Thoracic aorta (tissue), 2 donors: ENCODE measurements around the gene TESMIN. TPM values are rescaled to one million over a fixed set of nuclear protein-coding genes. Genes with fewer than 3 reads are reported as not detected.

Source experiments
- ATAC-seq: fragments of 150-250 bp; one replicate; pipeline ENCODE4 v1.8.0; 2017; ENCODE audit warnings: low read depth; ENCODE audit not compliant: insufficient number of reproducible peaks, low FRiP score
- DNase-seq: peaks from one replicate; pipeline ENCODE4 v3.0.0-alpha.2; 2020; ENCODE audit warnings: low spot score
- H3K27ac ChIP-seq, 2 donors: fragments of 200-600 bp; sonication (generic); 1 replicate in 1 of 2; 2 replicates in 1 of 2; pipeline ENCODE4 v1.5.1; 2016; ENCODE audit warnings: mild to moderate bottlenecking in 2 of 2, moderate library complexity in 2 of 2
- H3K27me3 ChIP-seq: fragments of 200-600 bp; sonication (generic); replicated peaks from 2 replicates; pipeline ENCODE4 v1.6.0; 2016; ENCODE audit warnings: mild to moderate bottlenecking; ENCODE audit not compliant: insufficient read depth
- H3K36me3 ChIP-seq: fragments of 200-600 bp; sonication (generic); one replicate; pipeline ENCODE4 v1.5.1; 2016
- H3K4me1 ChIP-seq, 2 donors: fragments of 200-600 bp; sonication (generic); 1 replicate in 1 of 2; 2 replicates in 1 of 2; pipeline versions ENCODE4 v1.5.1 to v1.6.0; 2016; ENCODE audit warnings: low read depth in 2 of 2, mild to moderate bottlenecking in 1 of 2; ENCODE audit not compliant: control insufficient read depth in 1 of 2
- H3K4me3 ChIP-seq: fragments of 200-600 bp; sonication (generic); 2 replicates; pipeline ENCODE4 v1.5.1; 2016; ENCODE audit warnings: mild to moderate bottlenecking
- H3K9me3 ChIP-seq: fragments of 200-600 bp; sonication (generic); 2 replicates; pipeline ENCODE4 v1.5.1; 2016
- CTCF ChIP-seq: fragments of 200-600 bp; sonication (generic); IDR thresholded peaks from one replicate; pipeline ENCODE4 v1.5.1; 2019; ENCODE audit warnings: antibody characterized with exemption
- total RNA-seq, 2 donors: library from RNA; depleted of rRNA; stranded (reverse); fragments of >200 nt; gene quantifications; one replicate each; pipeline versions ENCODE4 v1.1.0 to v1.2.3, GENCODE V29; 2016

Gene TESMIN
- total RNA-seq, 2 donors from 2014 or later = 2.8 TPM; not detected in 1

DNA sequence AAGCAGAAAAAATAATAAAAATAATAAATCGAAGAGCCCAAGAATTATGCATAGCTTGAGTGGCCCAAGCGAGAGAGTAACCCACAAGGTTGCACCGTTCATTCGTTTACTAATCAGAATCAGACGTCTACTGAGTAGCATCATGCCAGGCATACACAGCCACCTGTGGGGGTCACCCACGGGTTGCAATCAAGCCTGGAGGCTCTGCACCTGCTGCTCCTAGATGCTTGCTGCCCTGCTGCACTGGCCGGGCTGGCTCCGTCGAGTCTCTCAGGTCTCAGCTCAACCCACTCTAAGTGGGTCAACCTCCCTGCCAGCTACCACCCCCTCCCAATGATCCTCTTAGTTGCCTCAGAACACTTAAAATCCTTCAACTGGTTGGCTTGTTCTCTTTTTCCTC, 2.0 kb upstream of the TESMIN start:
- H3K27me3 ChIP-seq = no peaks in the 10 kb centered on the region
- DNase-seq (no peak), ATAC-seq (no peak)
- peaks cover 13% of the 10 kb centered on the region for H3K36me3 ChIP-seq
- no peaks in the 10 kb centered on the region for H3K9me3 ChIP-seq
- no peak overlapping the region for H3K27ac ChIP-seq
- TF ChIP-seq CTCF = no peak
- H3K4me1 ChIP-seq = peaks cover 5 to 6% of the 10 kb centered on the region in 2 donors
- no peak overlapping the region for H3K4me3 ChIP-seq

DNA sequence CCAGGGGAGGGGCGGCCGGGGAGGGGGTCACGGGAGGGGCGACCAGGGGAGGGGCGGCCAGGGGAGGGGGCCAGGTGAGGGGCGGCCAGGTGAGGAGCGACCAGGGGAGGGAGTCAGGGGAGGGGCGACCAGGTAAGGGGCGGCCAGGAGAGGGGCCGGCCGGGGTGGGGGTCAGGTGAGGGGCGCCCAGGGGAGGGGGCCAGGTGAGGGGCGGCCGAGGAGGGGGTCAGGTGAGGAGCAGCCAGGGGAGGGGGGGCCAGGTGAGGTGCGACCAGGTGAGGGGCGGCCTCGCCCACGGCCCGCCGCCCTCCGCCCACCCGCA, 355 bp downstream of the TESMIN start:
- Histone ChIP-seq H3K27ac (no peak overlapping the region), H3K4me3 (peak overlapping the region; percentile 73), H3K4me1 (peaks cover 5 to 6% of the 10 kb centered on the region in 2 donors), H3K36me3 (peaks cover 4% of the 10 kb centered on the region), H3K27me3 (no peaks in the 10 kb centered on the region), H3K9me3 (no peaks in the 10 kb centered on the region)
- no peak for DNase-seq
- ATAC-seq = no peak
- no peak for TF ChIP-seq CTCF

DNA sequence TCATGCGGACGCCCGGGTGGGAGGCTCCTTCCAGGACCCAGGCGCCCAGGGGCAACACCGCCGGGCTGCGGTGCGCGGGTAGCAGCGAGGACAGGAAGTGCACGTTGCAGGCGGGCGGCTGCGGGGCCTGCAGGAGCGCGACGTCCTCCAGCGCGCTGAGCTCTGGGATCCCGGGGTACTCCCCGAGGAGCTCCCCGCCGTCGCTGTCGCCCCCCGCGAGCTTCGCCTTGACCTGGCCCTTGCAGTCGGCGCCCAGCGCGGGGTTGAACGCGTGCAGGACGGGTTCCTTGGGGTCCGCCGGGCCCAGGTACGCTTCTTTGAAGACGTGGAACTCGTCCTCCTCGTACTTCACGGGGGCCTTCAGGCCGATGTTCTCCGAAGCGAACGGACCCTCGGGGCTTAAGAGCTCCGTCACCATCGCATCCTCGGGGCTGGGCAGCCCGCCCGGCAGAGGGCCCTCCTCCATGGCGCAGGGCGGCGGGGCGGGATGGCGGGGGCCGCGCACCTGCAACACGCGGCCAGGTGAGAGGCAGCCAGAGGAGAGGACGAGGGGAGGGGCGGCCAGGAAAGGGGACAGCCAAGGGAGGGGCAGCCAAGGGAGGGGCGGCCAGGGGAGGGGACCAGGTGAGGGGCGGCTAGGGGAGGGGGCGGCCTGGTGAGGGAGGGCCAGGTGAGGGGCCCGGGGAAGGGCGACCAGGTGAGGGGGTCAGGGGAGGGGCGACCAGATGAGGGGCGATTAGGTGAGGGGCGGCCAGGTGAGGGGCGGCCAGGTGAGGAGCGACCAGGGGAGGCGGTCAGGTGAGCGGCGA, 921 bp downstream of the TESMIN start:
- no peaks in the 10 kb centered on the region for H3K9me3 ChIP-seq
- peaks cover 5 to 6% of the 10 kb centered on the region in 2 donors for H3K4me1 ChIP-seq
- H3K27ac ChIP-seq = no peak overlapping the region
- no peak for ATAC-seq
- TF ChIP-seq CTCF = no peak
- no peak for DNase-seq
- peaks cover 4% of the 10 kb centered on the region for H3K36me3 ChIP-seq
- no peaks in the 10 kb centered on the region for H3K27me3 ChIP-seq
- peak overlapping the region; percentile 73 for H3K4me3 ChIP-seq

- Histone ChIP-seq H3K27ac (no peak overlapping the region), H3K27me3 (no peaks in the 10 kb centered on the region), H3K4me3 (no peak overlapping the region), H3K36me3 (peaks cover 4% of the 10 kb centered on the region), H3K9me3 (no peaks in the 10 kb centered on the region), H3K4me1 (peaks cover 5 to 6% of the 10 kb centered on the region in 2 donors)
- no peak for ATAC-seq
- no peak for TF ChIP-seq CTCF
- DNase-seq = no peak
Measured at GRCh38 chr11:68749229-68750123, 1.8 kb downstream of the TESMIN start.

DNA sequence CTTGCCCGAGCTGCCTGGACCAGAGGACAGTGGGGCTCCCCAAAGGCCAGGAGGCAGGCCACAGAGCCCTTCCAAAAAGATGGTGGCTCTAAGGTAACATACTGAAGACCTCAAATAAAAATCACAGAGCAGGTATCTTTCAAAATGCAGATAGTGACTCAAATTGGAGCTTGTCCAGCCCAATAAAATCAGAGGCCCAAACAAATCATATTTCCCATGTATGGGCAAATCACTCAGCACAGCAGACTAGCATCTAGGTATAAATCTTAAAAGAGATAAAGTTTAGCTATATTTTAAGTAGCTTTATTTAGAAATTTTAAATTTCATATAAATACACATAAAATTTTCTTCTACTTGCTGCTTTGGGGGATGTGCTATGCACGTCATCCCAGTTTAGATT, 3.3 kb downstream of the TESMIN start:
- ATAC-seq (no peak), DNase-seq (no peak)
- Histone ChIP-seq H3K36me3 (no peaks in the 10 kb centered on the region), H3K4me3 (no peak overlapping the region), H3K27me3 (no peaks in the 10 kb centered on the region), H3K9me3 (no peaks in the 10 kb centered on the region), H3K27ac (no peak overlapping the region), H3K4me1 (peaks cover 5 to 6% of the 10 kb centered on the region in 2 donors)
- no peak for TF ChIP-seq CTCF
